BLaER1 treated with 17β-estradiol and CSF1 and Interleukin-3, amounts not matched to agents 10 nM and 100 nM (cell line): ENCODE results near the gene STX18.
"Not testable (repeated sequence)": the region's sequence is repeated elsewhere in the genome, so short reads cannot be mapped to it uniquely, and the experiment has no call there.

ENCODE experiments used
- H3K27ac ChIP-seq, 11 experiments: shearing (Covaris generic); formaldehyde crosslinking; 2 replicates each; pipeline ENCODE4 v1.8.1; 2022
- H3K27me3 ChIP-seq, 11 experiments: shearing (Covaris generic); formaldehyde crosslinking; 2 replicates each; pipeline ENCODE4 v1.8.1; 2022
- H3K36me3 ChIP-seq, 11 experiments: shearing (Covaris generic); formaldehyde crosslinking; 2 replicates each; pipeline ENCODE4 v1.8.1; 2022
- H3K4me1 ChIP-seq, 10 experiments: shearing (Covaris generic); formaldehyde crosslinking; 2 replicates each; pipeline ENCODE4 v1.8.1; 2022
- H3K4me2 ChIP-seq, 11 experiments: shearing (Covaris generic); formaldehyde crosslinking; 2 replicates each; pipeline ENCODE4 v1.8.1; 2022
- H3K4me3 ChIP-seq, 10 experiments: shearing (Covaris generic); formaldehyde crosslinking; 2 replicates each; pipeline ENCODE4 v1.8.1; 2022
- H3K9ac ChIP-seq, 11 experiments: shearing (Covaris generic); formaldehyde crosslinking; 2 replicates each; pipeline ENCODE4 v1.8.1; 2022
- H3K9me3 ChIP-seq, 11 experiments: shearing (Covaris generic); formaldehyde crosslinking; replicated peaks in 1 of 11; 2 replicates each; pipeline ENCODE4 v1.8.1; 2022
- H4K20me1 ChIP-seq, 11 experiments: shearing (Covaris generic); formaldehyde crosslinking; 2 replicates each; pipeline ENCODE4 v1.8.1; 2022
- Cebpa-rat ChIP-seq, 11 experiments: shearing (Covaris generic); IDR thresholded peaks; 2 replicates each; pipeline ENCODE4 v1.8.1; 2022

The STX18 gene

DNA sequence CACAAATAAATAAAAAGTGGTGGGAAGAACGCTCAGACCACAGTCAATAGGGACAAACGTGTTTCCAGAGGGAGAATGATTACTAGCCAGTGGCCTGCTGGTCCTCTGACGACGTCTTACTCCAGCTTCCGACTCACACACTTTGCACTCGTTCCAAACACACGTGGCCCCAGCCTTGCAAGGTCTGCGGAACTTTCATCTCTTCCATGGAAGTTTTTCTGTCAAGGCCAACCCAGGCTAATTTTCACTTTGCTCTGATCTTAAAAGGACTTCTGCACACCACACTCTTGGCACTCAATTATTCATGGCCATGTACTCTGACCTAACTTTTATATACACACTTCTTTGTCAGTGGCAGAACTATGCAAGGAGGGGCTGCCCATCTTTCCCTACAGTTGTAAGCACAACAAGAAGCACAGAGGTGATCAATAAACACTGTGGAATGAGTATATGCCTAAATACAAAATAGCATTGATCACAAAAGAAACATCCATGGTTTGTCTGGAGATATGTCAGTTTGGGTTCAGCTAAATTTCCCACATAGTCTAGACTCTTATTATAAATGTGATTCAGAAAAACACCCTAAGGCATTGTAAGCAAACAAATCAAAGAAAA lies 69.4 kb downstream of the STX18 start:
- Histone ChIP-seq H3K27me3 (no peaks in the 10 kb centered on the region), H4K20me1 (peaks cover 28 to 67% (median 46%) of the 10 kb centered on the region in 11 experiments; a peak in 19 of 22 replicates), H3K9ac (no peak overlapping the region), H3K9me3 (peaks cover 0 to 8% (median 0%) of the 10 kb centered on the region in 11 experiments; a peak in 4 of 22 replicates), H3K4me2 (no peak overlapping the region), H3K4me3 (no peak overlapping the region), H3K27ac (no peak overlapping the region), H3K36me3 (peaks cover 38 to 51% (median 40%) of the 10 kb centered on the region in 11 experiments), H3K4me1 (peaks cover 0 to 22% (median 3%) of the 10 kb centered on the region in 10 experiments; a peak in 8 of 20 replicates)
- TF ChIP-seq Cebpa-rat (IDR thresholded peaks at IDR 0.05): no peak

DNA sequence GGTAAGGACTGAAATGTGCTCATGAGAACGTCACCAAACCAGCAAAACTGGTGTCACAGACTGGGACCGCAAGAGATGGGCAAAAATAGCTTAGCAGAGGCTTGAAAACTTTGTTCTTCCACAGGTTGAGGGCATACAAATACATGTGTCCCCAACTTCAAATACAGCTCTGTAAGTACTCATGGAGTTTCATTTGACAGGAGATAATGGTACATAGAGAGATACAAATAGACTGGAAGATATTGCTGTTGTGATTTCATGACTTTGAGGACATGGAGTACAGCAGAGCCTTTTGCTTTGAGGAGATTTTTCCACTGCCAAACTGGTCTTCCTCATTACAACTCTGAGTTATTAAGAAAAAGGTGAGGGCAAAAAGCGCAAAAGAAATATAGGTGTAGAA lies 70.7 kb downstream of the STX18 start:
- no peak overlapping the region for H3K27ac ChIP-seq
- H3K36me3 ChIP-seq: peaks cover 49 to 60% (median 52%) of the 10 kb centered on the region in 11 experiments
- no peak overlapping the region for H3K4me2 ChIP-seq
- peaks cover 0 to 22% (median 3%) of the 10 kb centered on the region in 10 experiments; a peak in 8 of 20 replicates for H3K4me1 ChIP-seq
- H3K9me3 ChIP-seq: peaks cover 6 to 20% (median 12%) of the 10 kb centered on the region in 11 experiments; a peak in 16 of 22 replicates
- H4K20me1 ChIP-seq: peaks cover 26 to 57% (median 38%) of the 10 kb centered on the region in 11 experiments; a peak in 19 of 22 replicates
- no peak for TF ChIP-seq Cebpa-rat (IDR thresholded peaks at IDR 0.05)
- H3K27me3 ChIP-seq: no peaks in the 10 kb centered on the region
- no peak overlapping the region for H3K4me3 ChIP-seq
- H3K9ac ChIP-seq: no peak overlapping the region

DNA sequence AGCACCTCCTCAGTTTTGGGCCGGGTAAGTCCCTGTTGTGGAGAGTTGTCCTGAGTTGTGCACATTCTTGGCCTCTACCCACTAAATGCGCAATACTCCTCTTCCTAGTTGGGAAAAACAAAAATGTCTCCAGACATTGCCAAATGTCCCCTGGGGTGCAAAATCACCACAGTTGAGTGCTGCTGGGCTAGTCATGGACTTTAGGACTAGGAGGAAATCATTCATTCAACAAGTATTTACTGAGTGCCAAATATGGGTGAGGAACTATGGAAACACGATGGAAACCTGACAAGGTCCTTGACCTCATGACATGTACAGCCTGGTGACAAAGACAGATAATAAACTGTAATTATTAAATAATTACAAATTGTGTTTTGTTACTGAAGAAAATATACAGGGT lies 71.6 kb downstream of the STX18 start:
- Histone ChIP-seq H3K4me1 (peaks cover 0 to 22% (median 3%) of the 10 kb centered on the region in 10 experiments; a peak in 8 of 20 replicates), H3K9ac (no peak overlapping the region), H4K20me1 (peaks cover 22 to 48% (median 35%) of the 10 kb centered on the region in 11 experiments; a peak in 19 of 22 replicates), H3K27me3 (no peaks in the 10 kb centered on the region), H3K4me3 (no peak overlapping the region), H3K9me3 (peaks cover 9 to 30% (median 22%) of the 10 kb centered on the region in 11 experiments; a peak in 17 of 22 replicates), H3K36me3 (peaks cover 59 to 70% (median 61%) of the 10 kb centered on the region in 11 experiments), H3K27ac (no peak overlapping the region), H3K4me2 (no peak overlapping the region)
- TF ChIP-seq Cebpa-rat (IDR thresholded peaks at IDR 0.05): no peak

DNA sequence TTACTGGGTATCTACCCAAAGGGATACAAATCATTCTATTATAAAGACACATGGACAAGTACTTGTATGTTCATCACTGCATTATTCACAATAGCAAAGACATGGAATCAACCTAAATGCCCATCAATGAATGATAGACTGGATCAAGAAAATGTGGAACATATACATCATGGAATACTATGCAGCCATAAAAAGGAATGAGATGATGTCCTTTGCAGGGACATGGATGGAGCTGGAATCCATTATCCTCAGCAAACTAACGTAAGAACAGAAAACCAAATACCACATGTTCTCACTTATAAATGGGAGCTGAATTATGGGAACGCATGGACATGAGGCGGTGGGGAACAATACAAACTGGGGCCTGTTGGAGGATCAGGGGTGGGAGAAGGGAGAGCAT lies 76.6 kb downstream of the STX18 start:
- not testable (repeated sequence) for H3K4me2 ChIP-seq, H3K4me3 ChIP-seq, H3K27ac ChIP-seq, H3K27me3 ChIP-seq, H3K4me1 ChIP-seq, H3K9ac ChIP-seq
- H3K9me3 ChIP-seq: peaks cover 9 to 33% (median 23%) of the 10 kb centered on the region in 11 experiments; a peak in 17 of 22 replicates
- peaks cover 0 to 26% (median 5%) of the 10 kb centered on the region in 11 experiments; a peak in 7 of 22 replicates for H4K20me1 ChIP-seq
- H3K36me3 ChIP-seq: peaks cover 56 to 90% (median 70%) of the 10 kb centered on the region in 11 experiments

DNA sequence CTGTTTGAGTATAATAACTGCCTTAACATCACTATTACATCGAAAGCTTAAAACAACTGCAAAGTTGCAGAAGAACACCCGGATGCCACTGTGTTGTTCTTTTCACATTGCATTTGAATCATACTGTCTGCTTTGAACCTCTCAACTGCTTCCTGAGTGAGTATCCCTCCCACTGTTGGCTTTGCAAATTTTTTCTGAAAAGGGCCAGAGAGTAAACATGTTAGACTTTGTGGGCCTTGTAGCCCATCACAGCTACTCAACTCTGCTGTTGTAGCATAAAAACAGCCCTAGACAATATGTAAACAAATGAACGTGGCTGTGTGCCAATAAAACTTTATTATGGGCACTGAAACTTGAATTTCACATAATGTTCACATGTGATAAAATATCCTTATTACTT lies 78.9 kb downstream of the STX18 start:
- no peak for TF ChIP-seq Cebpa-rat (IDR thresholded peaks at IDR 0.05)
- Histone ChIP-seq H3K27ac (no peak overlapping the region), H3K27me3 (no peaks in the 10 kb centered on the region), H3K4me3 (no peak overlapping the region), H3K36me3 (peaks cover 52 to 90% (median 71%) of the 10 kb centered on the region in 11 experiments), H3K9me3 (peaks cover 9 to 28% (median 23%) of the 10 kb centered on the region in 11 experiments; a peak in 17 of 22 replicates), H4K20me1 (peaks cover 0 to 26% (median 5%) of the 10 kb centered on the region in 11 experiments; a peak in 7 of 22 replicates), H3K9ac (no peak overlapping the region), H3K4me2 (no peak overlapping the region), H3K4me1 (no peaks in the 10 kb centered on the region)

DNA sequence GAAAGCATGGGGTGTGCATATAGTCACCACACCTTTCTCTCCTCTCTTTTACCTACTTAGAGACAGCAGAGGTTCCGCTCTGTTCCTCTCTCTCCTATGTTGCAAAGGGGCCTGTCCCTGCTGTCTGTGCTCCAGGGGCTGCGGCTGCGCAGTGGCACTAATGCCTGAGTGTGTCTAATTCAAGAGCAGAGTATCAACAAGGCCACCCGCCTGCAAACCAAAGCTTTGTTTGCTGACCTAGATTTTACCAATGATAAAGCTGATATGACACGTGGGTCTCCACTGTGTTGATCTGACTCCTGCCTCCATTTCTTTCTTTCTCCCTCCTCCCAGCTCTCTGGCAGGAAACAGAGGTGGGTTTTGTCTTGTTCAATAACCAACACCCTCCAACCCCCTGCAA lies 80.0 kb downstream of the STX18 start:
- Histone ChIP-seq H3K9me3 (peaks cover 6 to 19% (median 17%) of the 10 kb centered on the region in 11 experiments; a peak in 17 of 22 replicates), H3K27ac (no peak overlapping the region), H3K4me3 (no peak overlapping the region), H3K4me1 (no peaks in the 10 kb centered on the region), H4K20me1 (peaks cover 0 to 26% (median 5%) of the 10 kb centered on the region in 11 experiments; a peak in 7 of 22 replicates), H3K27me3 (no peaks in the 10 kb centered on the region), H3K36me3 (peaks cover 53 to 92% (median 73%) of the 10 kb centered on the region in 11 experiments), H3K4me2 (no peak overlapping the region), H3K9ac (no peak overlapping the region)
- no peak for TF ChIP-seq Cebpa-rat (IDR thresholded peaks at IDR 0.05)

DNA sequence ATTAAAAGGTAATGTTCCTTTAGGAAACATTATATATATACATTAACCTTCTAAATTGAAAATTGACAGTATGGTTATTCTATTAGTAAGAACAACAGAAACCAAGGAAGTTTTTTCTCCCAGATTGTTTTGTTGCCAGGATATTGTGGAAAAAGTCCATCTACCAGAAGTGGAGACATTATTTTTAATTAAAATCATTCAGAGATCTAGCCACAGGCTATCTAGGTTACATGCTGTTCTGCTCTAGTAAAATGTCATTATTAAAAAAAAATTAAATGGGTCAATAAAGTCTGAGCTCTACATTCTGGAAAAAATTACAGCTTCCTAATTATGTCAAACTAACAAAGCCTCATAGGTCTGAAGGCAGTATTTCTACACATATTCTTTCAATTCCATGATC lies 80.7 kb downstream of the STX18 start:
- no peak for TF ChIP-seq Cebpa-rat (IDR thresholded peaks at IDR 0.05)
- H3K4me1 ChIP-seq: no peaks in the 10 kb centered on the region
- H4K20me1 ChIP-seq: peaks cover 0 to 26% (median 5%) of the 10 kb centered on the region in 11 experiments; a peak in 7 of 22 replicates
- no peaks in the 10 kb centered on the region for H3K27me3 ChIP-seq
- no peak overlapping the region for H3K4me3 ChIP-seq
- no peak overlapping the region for H3K9ac ChIP-seq
- peaks cover 0 to 12% (median 10%) of the 10 kb centered on the region in 11 experiments; a peak in 14 of 22 replicates for H3K9me3 ChIP-seq
- H3K36me3 ChIP-seq: peaks cover 53 to 92% (median 73%) of the 10 kb centered on the region in 11 experiments
- H3K4me2 ChIP-seq: no peak overlapping the region
- H3K27ac ChIP-seq: no peak overlapping the region

DNA sequence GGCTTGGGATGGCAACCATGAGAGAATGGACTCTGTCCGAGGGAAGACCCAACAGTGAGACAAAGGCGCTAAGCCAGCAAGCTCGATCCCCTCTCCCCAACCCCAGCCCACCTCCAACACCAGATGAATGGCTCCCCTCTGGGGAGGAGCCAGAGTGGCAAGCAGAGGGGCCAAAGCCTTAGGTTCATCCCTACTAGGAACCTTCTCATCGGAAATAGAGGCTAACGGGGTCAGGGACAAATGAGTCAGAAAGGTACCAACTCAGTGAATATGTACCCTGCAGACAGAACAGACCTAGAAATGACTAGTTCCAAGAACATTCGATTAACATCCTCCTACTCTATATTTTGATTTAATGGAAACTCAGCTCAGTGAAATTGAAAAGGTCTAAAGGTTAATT lies 81.1 kb downstream of the STX18 start:
- H4K20me1 ChIP-seq: peaks cover 0 to 26% (median 5%) of the 10 kb centered on the region in 11 experiments; a peak in 7 of 22 replicates
- no peak overlapping the region for H3K9ac ChIP-seq
- no peaks in the 10 kb centered on the region for H3K27me3 ChIP-seq
- no peak for TF ChIP-seq Cebpa-rat (IDR thresholded peaks at IDR 0.05)
- peaks cover 53 to 92% (median 73%) of the 10 kb centered on the region in 11 experiments for H3K36me3 ChIP-seq
- no peak overlapping the region for H3K4me3 ChIP-seq
- H3K9me3 ChIP-seq: peaks cover 0 to 8% (median 6%) of the 10 kb centered on the region in 11 experiments; a peak in 10 of 22 replicates
- no peak overlapping the region for H3K27ac ChIP-seq
- H3K4me1 ChIP-seq: no peaks in the 10 kb centered on the region
- no peak overlapping the region for H3K4me2 ChIP-seq

DNA sequence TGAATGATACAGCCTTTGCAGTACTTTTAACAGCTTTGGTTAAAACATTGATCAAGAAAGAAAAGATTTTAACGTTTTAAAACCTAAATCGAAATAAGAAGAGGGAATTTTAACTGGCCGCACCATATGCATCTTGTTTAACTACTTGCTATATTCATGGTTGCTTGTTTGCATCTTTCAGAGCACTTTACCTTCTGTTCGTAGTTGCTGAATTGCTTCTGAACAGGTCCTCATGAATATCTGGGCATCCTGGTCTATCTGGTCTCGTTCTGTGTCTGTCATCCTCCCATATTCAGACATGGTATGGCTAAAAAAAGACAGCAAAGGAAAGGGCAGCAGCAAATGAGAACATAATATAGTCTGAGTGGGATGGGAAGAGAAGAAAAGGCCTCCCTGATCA lies 82.7 kb downstream of the STX18 start:
- H3K36me3 ChIP-seq: peaks cover 55 to 92% (median 73%) of the 10 kb centered on the region in 11 experiments

More for the DNA sequence above, 82.7 kb downstream of the STX18 start:
- Histone ChIP-seq H3K9ac (no peak overlapping the region), H4K20me1 (peaks cover 0 to 26% (median 5%) of the 10 kb centered on the region in 11 experiments; a peak in 7 of 22 replicates), H3K9me3 (no peaks in the 10 kb centered on the region), H3K27ac (no peak overlapping the region), H3K27me3 (no peaks in the 10 kb centered on the region), H3K4me1 (no peaks in the 10 kb centered on the region), H3K4me2 (no peak overlapping the region), H3K4me3 (no peak overlapping the region)
- no peak for TF ChIP-seq Cebpa-rat (IDR thresholded peaks at IDR 0.05)
